Heart right ventricle (tissue), 16 donors: ENCODE data around the gene FAM98C. TPM values are rescaled to one million over a fixed set of nuclear protein-coding genes. Genes with fewer than 3 reads are reported as not detected.

Source experiments
- ATAC-seq, 8 donors: fragments of 200-7000 bp; cut with Tn5 transposase; one replicate each; pipeline ENCODE4 v1.9.1; 2020; ENCODE audit warnings: mild to moderate bottlenecking in 8 of 8, moderate library complexity in 8 of 8, moderate number of reproducible peaks in 1 of 8
- DNase-seq, 2 donors: peaks; one replicate each; pipeline ENCODE4 v3.0.0-alpha.2; 2020
- H3K27ac ChIP-seq, 10 donors: fragments of 200-600 bp; sonication (generic) in 2 of 10; one replicate each; pipeline versions ENCODE4 v1.5.0 to v1.8.0; 2020 to 2022; ENCODE audit warnings: mild to moderate bottlenecking in 3 of 10
- H3K27me3 ChIP-seq, 7 donors: fragments of 200-600 bp; one replicate each; pipeline ENCODE4 v1.8.0; 2021 to 2022; ENCODE audit warnings: mild to moderate bottlenecking in 2 of 7
- H3K36me3 ChIP-seq, 9 donors: fragments of 200-600 bp; sonication (generic) in 1 of 9; one replicate each; pipeline versions ENCODE4 v1.5.0 to v1.8.0; 2020 to 2022; ENCODE audit warnings: mild to moderate bottlenecking in 2 of 9
- H3K4me1 ChIP-seq, 9 donors: fragments of 200-600 bp; sonication (generic) in 1 of 9; one replicate each; pipeline versions ENCODE4 v1.5.0 to v1.8.0; 2020 to 2022; ENCODE audit warnings: mild to moderate bottlenecking in 4 of 9
- H3K4me3 ChIP-seq, 10 donors: fragments of 200-600 bp; sonication (generic) in 2 of 10; one replicate each; pipeline versions ENCODE4 v1.5.0 to v1.8.0; 2020 to 2022; ENCODE audit warnings: mild to moderate bottlenecking in 7 of 10, moderate library complexity in 2 of 10
- H3K9me3 ChIP-seq, 11 donors: fragments of 200-600 bp in 10 of 11; sonication (generic) in 2 of 11; one replicate each; pipeline versions ENCODE4 v1.5.0 to v1.8.0; 2013 to 2022; ENCODE audit warnings: mild to moderate bottlenecking in 2 of 11, control low read depth in 1 of 11, moderate library complexity in 1 of 11
- WGBS, 2 donors: extraction: QIAGEN DNeasy Blood & Tissue Kit; methylation state at CpG; one replicate each; pipeline ENCODE4 v1.1.7; 2013; ENCODE audit warnings: inconsistent platforms in 1 of 2; 5-methylcytosine and 5-hydroxymethylcytosine counted together
- intact Hi-C, 10 donors: fragments of 100-400 bp; cut with DNase I; formaldehyde crosslinking; loops; one replicate each; pipeline versions ENCODE4 v1.11.1 to v1.14.2; 2022
- polyA plus RNA-seq, 2 donors: library from polyadenylated mRNA; stranded (reverse); fragments of 200-250 nt; gene quantifications; one replicate each; pipeline ENCODE4 v1.2.3, GENCODE V29; 2013
- total RNA-seq, 10 donors: library from RNA; stranded (reverse); fragmentation: NEBNext Ultra II Directional in 3 of 10; extraction: Animal tissue kit (Norgen Biotek cat#: 25700) in 3 of 10; gene quantifications; one replicate each; pipeline versions ENCODE4 v1.2.1 to v1.2.4, GENCODE V29; 2021 to 2023
- TF ChIP-seq, protein P1 (sequence below), 9 donors: fragments of 200-600 bp; sonication (generic) in 2 of 9; IDR thresholded peaks; one replicate each; pipeline versions ENCODE4 v1.5.0 to v1.8.0; 2021 to 2022; ENCODE audit warnings: antibody characterized with exemption in 9 of 9, mild to moderate bottlenecking in 5 of 9, moderate library complexity in 1 of 9
- donor health status: Arrhythmogenic right ventricular cardiomyopathy.
- donor health status: ischemic (EF 13 %, LVEDD 7.1; RV severe dilation, severe dysfunction).
- donor health status: healthy with polysubstance abuse.
- donor health status: DM: no; HTN: yes; CAD: no.
- donor health status: DM: no; HTN: no; CAD: no.
- donor health status: ischemic (EF 25% LVEDD 6.9; RV normal size, moderate dysfunction).
- donor health status: ischemic (EF 25% LVEDD 5.7; RV mildly dilated, moderate dysfunction).
- donor health status: healthy.
- donor health status: DM: yes; HTN: yes; CAD: no.
- donor health status: Ischemic cardiomyopathy.
- donor health status: ischemic (EF 35%, LVEDD 5.7; RV mildly dilated, moderate dysfunction).
- donor health status: nonischemic (EF 11% LVEDD 7.7; RV severe dilation, severe dysfunction).
- donor health status: DM: yes; HTN: yes; CAD: no.
- donor health status: PGD.
- donor health status: ischemic (EF 29% LVEDD 5.4; RV normal size, mild dysfunction).
- donor health status: nonischemic (EF 23%, LVEDD 6.1; RV moderate dilation, normal function).

Gene FAM98C
- total and polyA plus RNA-seq, 12 donors, result 9.8 to 16.1 (median 12.3) TPM

DNA sequence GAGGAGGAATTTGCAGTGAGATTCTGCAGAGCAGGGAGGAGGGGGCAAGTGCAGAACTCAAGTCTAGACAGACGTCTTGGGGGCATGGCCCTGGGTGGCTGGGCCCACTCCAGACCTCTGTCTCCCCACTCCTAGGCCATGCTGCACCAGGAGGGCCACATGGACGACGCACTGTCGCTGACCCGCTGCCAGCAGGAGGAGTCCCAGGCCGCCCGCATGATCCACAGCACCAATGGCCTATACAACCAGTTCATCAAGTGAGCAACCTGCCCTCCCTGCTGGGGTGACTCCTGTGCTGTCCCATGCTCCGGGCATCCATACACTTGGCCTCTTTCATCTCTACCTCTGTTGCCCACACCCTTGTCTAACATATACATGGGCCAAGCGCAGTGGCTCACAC, 48.7 kb downstream of the FAM98C start:
- H3K36me3 ChIP-seq, result no peaks in the 10 kb centered on the region
- TF ChIP-seq, protein P1, sequence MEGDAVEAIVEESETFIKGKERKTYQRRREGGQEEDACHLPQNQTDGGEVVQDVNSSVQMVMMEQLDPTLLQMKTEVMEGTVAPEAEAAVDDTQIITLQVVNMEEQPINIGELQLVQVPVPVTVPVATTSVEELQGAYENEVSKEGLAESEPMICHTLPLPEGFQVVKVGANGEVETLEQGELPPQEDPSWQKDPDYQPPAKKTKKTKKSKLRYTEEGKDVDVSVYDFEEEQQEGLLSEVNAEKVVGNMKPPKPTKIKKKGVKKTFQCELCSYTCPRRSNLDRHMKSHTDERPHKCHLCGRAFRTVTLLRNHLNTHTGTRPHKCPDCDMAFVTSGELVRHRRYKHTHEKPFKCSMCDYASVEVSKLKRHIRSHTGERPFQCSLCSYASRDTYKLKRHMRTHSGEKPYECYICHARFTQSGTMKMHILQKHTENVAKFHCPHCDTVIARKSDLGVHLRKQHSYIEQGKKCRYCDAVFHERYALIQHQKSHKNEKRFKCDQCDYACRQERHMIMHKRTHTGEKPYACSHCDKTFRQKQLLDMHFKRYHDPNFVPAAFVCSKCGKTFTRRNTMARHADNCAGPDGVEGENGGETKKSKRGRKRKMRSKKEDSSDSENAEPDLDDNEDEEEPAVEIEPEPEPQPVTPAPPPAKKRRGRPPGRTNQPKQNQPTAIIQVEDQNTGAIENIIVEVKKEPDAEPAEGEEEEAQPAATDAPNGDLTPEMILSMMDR (IDR thresholded peaks at IDR 0.05), result no peak
- intact Hi-C loops, result no loop called here
- no peaks in the 10 kb centered on the region for H3K9me3 ChIP-seq
- no peaks in the 10 kb centered on the region for H3K4me1 ChIP-seq
- DNase-seq (no peak), ATAC-seq (no peak)
- no peak overlapping the region for H3K27ac ChIP-seq
- H3K4me3 ChIP-seq, result no peak overlapping the region
- H3K27me3 ChIP-seq, result no peaks in the 10 kb centered on the region
- 86 to 88% methylated on average over 9 of the region's 9 CpGs for WGBS, 2 donors

DNA sequence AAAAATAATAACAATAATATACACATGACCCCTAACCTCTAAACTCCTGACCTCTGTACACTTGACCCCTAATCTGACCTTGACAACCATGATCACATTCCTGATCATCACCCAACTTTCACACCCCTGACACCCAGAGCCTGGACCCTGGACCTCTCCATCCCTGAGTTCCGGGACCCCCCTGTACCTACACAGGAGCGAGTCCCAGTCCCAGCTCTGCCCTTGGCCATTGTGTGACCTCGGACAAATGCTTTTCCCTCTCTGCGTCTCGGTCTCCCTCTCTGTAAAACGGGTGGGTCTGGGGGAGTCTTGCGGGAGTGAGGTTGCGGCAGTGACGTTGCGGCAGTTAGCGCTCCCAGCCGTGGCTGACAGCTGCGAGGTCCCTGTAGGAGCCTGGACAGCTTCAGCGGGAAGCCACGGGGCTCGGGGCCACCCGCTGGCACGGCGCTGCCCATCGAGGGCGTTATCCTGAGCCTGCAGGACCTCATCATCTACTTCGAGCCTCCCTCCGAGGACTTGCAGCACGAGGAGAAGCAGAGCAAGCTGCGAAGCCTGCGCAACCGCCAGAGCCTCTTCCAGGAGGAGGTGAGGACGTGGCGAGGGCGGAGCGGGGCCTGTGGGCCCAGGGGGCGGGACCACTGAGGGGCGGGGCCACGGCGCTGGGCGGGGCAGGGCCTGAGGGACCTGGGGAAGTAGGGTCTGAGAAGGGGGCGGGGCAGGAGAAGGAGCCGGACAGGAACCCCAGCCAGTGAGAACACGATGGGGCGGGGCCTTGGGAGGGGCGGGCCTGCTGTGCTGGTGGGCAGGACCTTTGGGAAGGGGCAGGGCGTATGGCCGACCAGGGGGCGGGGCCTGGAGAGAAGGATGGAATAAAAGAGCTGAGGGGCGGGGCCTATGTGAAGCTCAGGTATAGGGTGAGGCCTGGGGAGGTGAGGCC, 49.8 kb downstream of the FAM98C start:
- H3K4me3 ChIP-seq, result no peak overlapping the region
- no peaks in the 10 kb centered on the region for H3K4me1 ChIP-seq
- no peaks in the 10 kb centered on the region for H3K36me3 ChIP-seq
- intact Hi-C loops, result no loop called here
- no peak overlapping the region for H3K27ac ChIP-seq
- DNase-seq, result no peak
- peak in 1 of 8 donors; percentile 23 for ATAC-seq
- H3K9me3 ChIP-seq, result no peaks in the 10 kb centered on the region
- WGBS, 2 donors, result 58 to 68% methylated on average over 45 of the region's 45 CpGs
- TF ChIP-seq, protein P1 (IDR thresholded peaks at IDR 0.05), result no peak
- no peaks in the 10 kb centered on the region for H3K27me3 ChIP-seq

DNA sequence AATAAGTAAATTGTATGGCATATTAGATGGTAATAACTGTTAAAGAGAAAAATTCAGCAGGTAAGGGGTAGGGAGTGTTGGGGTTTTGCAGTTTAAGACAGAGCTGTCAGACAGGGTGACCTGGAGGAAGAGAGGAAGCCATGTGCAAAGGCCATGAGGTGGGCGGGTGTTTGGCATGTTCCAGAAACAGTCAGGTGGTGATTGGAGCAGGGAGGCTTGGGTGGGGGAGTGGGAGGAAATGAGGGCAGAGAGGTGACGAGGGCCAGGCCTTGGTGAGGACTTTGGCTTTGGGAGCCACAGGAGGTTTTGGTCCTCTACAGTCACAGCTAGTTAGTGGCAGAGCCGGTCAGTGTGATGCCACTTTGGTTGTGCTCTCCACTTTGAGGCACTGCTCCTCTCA, 50.7 kb downstream of the FAM98C start:
- Histone ChIP-seq H3K9me3 (no peaks in the 10 kb centered on the region), H3K4me3 (no peak overlapping the region), H3K27me3 (no peaks in the 10 kb centered on the region), H3K27ac (no peak overlapping the region), H3K36me3 (no peaks in the 10 kb centered on the region), H3K4me1 (no peaks in the 10 kb centered on the region)
- 69 to 70% methylated on average over 3 of the region's 3 CpGs for whole genome bisulfite sequencing, 2 donors
- ATAC-seq, result no peak
- DNase-seq, result no peak
- TF ChIP-seq, protein P1 (IDR thresholded peaks at IDR 0.05), result no peak
- intact Hi-C loops, result no loop called here

DNA sequence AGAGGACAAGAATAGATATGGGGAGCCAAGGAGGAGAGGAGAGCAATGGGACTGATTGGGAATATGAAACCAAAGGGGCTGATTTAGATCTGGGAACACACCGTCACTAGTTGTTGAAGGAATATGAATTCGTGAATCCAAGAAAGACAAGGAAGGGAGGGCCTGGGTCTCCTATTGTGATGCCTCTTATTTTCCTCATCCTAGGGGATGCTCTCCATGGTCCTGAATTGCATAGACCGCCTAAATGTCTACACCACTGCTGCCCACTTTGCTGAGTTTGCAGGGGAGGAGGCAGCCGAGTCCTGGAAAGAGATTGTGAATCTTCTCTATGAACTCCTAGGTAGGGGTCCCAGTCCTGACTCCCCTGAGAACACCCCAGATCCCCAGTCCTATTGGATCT, 52.1 kb downstream of the FAM98C start:
- ATAC-seq (no peak), DNase-seq (no peak)
- Histone ChIP-seq H3K36me3 (no peaks in the 10 kb centered on the region), H3K27me3 (peaks cover 0 to 7% (median 0%) of the 10 kb centered on the region in 7 donors), H3K27ac (no peak overlapping the region), H3K4me1 (no peaks in the 10 kb centered on the region), H3K4me3 (no peak overlapping the region), H3K9me3 (no peaks in the 10 kb centered on the region)
- 30 to 48% methylated on average over 4 of the region's 4 CpGs for WGBS, 2 donors
- intact Hi-C loops, result no loop called here
- TF ChIP-seq, protein P1 (IDR thresholded peaks at IDR 0.05), result no peak
